NOMO-1 treated with dmso at 0.1 percent for 144 hours (cell line): ENCODE results near the gene ENOX2.
"Not testable (repeated sequence)": the region's sequence is repeated elsewhere in the genome, so short reads cannot be mapped to it uniquely, and the experiment has no call there.

Experiments used
- DNase-seq: peaks from one replicate; lab custom pipeline; 2025; ENCODE audit not compliant: unreplicated experiment; lab: John Stamatoyannopoulos, UW

Gene ENOX2

GRCh38 chrX:130902783-130903613 lies at the start of gene ENOX2:
Gene ENOX2 (minus strand): TSS chrX:130903209. CDS start chrX:130703216, 199,993 bp downstream.
- DNase-seq = peak; percentile 90

- DNase-seq = no peak
Measured at GRCh38 chrX:130952266-130953043, 49.4 kb upstream of the ENOX2 start.

- DNase-seq = no peak
Measured at GRCh38 chrX:130944230-130944629, 41.2 kb upstream of the ENOX2 start.

GRCh38 chrX:130937101-130937500 lies 34.1 kb upstream of the ENOX2 start:
- no peak for DNase-seq

- DNase-seq = no peak
Measured at GRCh38 chrX:130933358-130933757, 30.3 kb upstream of the ENOX2 start.

GRCh38 chrX:130920405-130920804 lies 17.4 kb upstream of the ENOX2 start:
- DNase-seq = not testable (repeated sequence)

- DNase-seq = not testable (repeated sequence)
Measured at GRCh38 chrX:130919676-130920075, 16.7 kb upstream of the ENOX2 start.

- DNase-seq = not testable (repeated sequence)
Measured at GRCh38 chrX:130918498-130918897, 15.5 kb upstream of the ENOX2 start.

- peak; percentile 46 for DNase-seq
Measured at GRCh38 chrX:130916636-130917422, 13.8 kb upstream of the ENOX2 start.

GRCh38 chrX:130915302-130915701 lies 12.3 kb upstream of the ENOX2 start:
- DNase-seq = no peak

- DNase-seq = no peak
Measured at GRCh38 chrX:130909469-130910136, 6.6 kb upstream of the ENOX2 start.

- no peak for DNase-seq
Measured at GRCh38 chrX:130906776-130907175, 3.8 kb upstream of the ENOX2 start.

GRCh38 chrX:130902446-130902782 lies 595 bp downstream of the ENOX2 start:
- no peak for DNase-seq

- DNase-seq = no peak
Measured at GRCh38 chrX:130896802-130897501, 6.1 kb downstream of the ENOX2 start.

GRCh38 chrX:130896026-130896425 lies 7.0 kb downstream of the ENOX2 start:
- DNase-seq = no peak

GRCh38 chrX:130895299-130895698 lies 7.7 kb downstream of the ENOX2 start:
- no peak for DNase-seq

GRCh38 chrX:130893356-130894085 lies 9.5 kb downstream of the ENOX2 start:
- DNase-seq = no peak

GRCh38 chrX:130887376-130887775 lies 15.6 kb downstream of the ENOX2 start:
- DNase-seq = no peak

- no peak for DNase-seq
Measured at GRCh38 chrX:130885996-130886395, 17.0 kb downstream of the ENOX2 start.

GRCh38 chrX:130885508-130885907 lies 17.5 kb downstream of the ENOX2 start:
- DNase-seq = no peak
